ENCODE data around the gene COMTD1. TPM values are rescaled to one million over a fixed set of nuclear protein-coding genes. Genes with fewer than 3 reads are reported as not detected.

The COMTD1 gene
- total RNA-seq, 2 experiments from 2014 or later: 39.8 to 43.2 TPM

DNA sequence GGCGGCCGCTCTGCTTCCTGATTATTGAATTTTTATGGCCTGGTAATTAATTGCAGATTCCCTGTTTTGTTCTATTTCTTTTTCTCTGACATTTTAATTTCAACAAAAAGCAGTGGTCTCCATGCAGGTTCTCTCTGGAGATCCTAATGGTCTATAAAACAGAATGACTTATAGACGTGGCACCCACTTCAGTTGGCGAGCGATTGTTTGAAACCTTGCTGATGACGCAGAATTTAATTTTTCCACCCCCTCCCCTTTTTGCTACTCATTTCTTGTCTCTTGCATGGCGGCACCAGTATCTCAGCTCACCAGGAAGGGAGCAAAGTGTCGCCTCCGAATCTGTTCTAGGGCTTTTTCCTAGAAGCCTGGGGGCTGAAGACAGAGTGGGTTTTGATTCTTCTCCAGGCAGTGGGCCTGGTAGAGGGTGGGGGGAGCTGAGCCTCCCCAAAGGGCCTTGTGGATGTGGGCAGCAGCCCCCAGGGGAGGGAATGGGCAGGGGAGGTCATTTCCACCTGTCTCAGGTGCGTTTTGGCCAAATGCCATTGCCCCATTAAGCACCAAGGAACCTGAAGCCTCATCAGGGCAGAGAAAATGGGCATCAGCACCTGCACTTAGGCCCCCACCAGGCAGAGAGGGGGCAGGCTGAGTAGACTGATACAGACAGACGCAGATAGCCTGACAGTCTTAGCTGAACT, 3.5 kb upstream of the COMTD1 start:
- Mint-ChIP-seq H3K9me3 (ENCODE audit: low read depth) (no peaks in the 10 kb centered on the region), H3K27ac (no peak overlapping the region), H3K4me1 (peaks cover 8% of the 10 kb centered on the region), H3K36me3 (no peaks in the 10 kb centered on the region), H3K4me3 (no peak overlapping the region), H3K27me3 (no peaks in the 10 kb centered on the region)
- CTCF ChIA-PET: no interaction called here
- ATAC-seq: no peak
- no peak for DNase-seq

DNA sequence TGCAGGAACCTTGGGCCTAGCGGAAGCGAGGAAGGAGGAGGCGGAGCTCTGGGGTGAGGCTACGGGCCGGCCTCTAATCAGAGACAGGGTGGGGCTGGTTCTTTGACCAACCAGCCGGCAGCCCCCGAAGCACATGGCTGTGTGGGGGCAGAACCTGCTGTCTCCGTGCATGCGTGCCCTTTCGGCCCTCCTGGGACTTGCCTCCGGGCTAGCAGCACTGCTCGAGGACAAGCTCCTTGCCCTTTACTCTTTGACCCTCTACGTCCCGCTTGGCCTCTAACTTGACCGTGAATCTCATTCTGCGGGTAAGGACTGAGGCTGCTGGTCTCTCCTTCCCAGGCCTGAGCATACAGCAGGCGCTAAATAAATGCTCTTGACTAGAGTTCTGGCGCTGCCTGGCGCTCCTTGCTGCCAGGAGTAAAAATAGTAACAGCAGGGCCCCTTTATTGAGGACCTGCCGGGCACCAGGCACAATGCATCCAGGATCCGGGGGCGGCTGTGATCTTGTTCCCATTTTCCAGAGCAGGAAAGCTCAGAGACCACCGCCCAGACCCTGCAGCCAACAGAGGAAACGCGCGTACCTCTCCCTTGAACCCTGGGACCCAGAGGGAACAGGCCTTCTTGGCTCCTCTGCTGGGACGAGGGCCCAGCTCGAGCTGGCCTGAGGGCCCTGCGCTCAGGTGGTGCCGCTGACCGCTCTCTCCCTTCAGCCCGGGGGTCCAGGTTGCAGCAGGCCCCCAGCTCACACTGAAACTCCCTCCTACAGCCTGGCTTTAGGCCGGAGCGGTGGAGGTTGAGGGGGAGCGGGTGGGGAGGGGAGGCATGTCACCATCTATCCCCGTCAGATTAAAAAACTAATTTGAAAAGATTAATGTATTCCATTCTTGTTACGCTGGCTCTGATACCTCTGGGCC, 2.7 kb upstream of the COMTD1 start:
- Mint-ChIP-seq H3K4me1 (peaks cover 12% of the 10 kb centered on the region), H3K36me3 (no peaks in the 10 kb centered on the region), H3K27me3 (no peaks in the 10 kb centered on the region), H3K27ac (no peak overlapping the region), H3K9me3 (ENCODE audit: low read depth) (no peaks in the 10 kb centered on the region), H3K4me3 (no peak overlapping the region)
- ATAC-seq (no peak), DNase-seq (no peak)
- CTCF ChIA-PET: interaction anchor here (0.9 to 5.5 kb wide), 5 partner anchors 27 to 218 kb away, joined by 3 to 126 read pairs (median 4); a partner anchor contains a TSS

DNA sequence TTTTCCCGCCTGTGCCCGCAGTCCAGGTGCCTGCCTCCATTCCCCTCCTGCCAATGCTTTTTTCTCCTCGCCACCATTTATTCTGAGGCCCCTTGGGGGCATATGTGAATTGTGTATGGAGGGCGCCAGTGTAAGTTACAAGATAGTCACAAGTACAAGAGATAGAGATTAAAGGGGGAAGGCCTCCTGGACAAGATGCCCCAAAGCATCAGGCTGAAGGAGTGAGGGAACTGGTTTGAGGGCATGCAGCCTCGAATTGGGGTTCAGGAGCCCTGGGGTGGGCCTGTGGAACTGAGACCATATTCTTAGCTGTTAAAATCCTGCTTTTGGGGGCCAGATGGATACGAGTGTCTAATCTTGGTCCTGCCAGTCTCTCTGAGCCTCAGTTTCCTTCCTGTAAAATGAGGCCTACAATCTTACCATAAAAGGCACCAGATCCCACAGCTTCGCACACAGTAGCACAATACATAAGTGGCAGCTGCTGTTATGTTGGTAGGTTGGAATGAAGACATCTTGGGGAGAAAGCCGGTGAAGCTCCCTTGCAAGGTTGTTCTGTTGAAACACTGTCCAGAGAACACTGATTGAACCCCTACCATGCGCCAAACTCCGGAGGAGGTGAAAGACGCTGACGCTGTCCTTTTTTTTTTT, 545 bp upstream of the COMTD1 start:
- H3K27ac Mint-ChIP-seq: peak overlapping the region; percentile 90
- peaks cover 22% of the 10 kb centered on the region for H3K4me1 Mint-ChIP-seq
- H3K27me3 Mint-ChIP-seq: no peaks in the 10 kb centered on the region
- no peaks in the 10 kb centered on the region for H3K9me3 Mint-ChIP-seq (ENCODE audit: low read depth)
- ATAC-seq (no peak), DNase-seq (no peak)
- CTCF ChIA-PET: interaction anchor here (0.6 to 5.5 kb wide), 29 partner anchors 11 to 992 kb away, joined by 3 to 126 read pairs (median 5); partner anchors contain the start of genes KAT6B, SAMD8 and VDAC2
- peaks cover 17% of the 10 kb centered on the region for H3K36me3 Mint-ChIP-seq
- peak overlapping the region; percentile 81 for H3K4me3 Mint-ChIP-seq

DNA sequence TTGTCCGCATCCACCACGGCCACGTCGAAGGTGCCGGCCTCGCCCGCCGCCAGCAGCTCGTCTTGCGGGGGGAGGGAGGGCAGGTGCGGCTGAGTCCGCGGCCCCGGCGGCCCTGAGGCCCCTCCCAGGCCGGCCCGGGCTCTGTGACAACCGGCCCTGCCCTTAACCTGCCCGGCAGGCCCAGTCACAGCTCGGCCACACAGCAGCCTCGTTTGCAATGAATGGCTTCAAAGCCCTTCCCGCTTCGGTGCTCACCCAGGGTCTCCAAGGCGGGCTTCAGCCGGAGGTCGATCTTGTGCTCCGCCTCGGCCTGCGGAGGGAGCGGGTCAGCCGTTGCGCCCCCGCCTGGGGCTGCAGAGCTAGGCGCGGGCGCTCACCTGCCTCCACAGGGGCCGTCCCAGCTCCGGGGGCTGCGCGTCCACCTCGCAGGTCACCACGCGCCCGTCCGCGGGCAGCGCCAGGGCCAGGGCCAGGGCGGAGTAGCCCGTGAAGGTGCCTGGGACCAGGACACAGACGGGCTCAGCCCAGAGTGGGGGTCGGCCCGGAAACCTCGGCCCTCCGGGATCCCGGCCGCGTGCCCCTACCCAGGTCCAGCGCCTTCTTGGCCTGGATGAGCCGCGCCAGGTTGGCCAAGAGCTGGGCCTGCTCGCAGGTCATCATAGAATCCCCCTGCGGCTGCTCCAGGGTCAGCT, 928 bp downstream of the COMTD1 start:
- no peaks in the 10 kb centered on the region for H3K27me3 Mint-ChIP-seq
- H3K27ac Mint-ChIP-seq: peak overlapping the region; percentile 92
- H3K4me1 Mint-ChIP-seq: peaks cover 28% of the 10 kb centered on the region
- peaks cover 25% of the 10 kb centered on the region for H3K36me3 Mint-ChIP-seq
- H3K4me3 Mint-ChIP-seq: peak overlapping the region; percentile 81
- DNase-seq (no peak), ATAC-seq (peak; percentile 15)
- CTCF ChIA-PET: interaction anchor here (0.8 to 5.5 kb wide), 20 partner anchors 11 to 991 kb away, joined by 3 to 126 read pairs (median 8); partner anchors contain the start of genes KAT6B, SAMD8 and VDAC2
- H3K9me3 Mint-ChIP-seq (ENCODE audit: low read depth): no peaks in the 10 kb centered on the region

DNA sequence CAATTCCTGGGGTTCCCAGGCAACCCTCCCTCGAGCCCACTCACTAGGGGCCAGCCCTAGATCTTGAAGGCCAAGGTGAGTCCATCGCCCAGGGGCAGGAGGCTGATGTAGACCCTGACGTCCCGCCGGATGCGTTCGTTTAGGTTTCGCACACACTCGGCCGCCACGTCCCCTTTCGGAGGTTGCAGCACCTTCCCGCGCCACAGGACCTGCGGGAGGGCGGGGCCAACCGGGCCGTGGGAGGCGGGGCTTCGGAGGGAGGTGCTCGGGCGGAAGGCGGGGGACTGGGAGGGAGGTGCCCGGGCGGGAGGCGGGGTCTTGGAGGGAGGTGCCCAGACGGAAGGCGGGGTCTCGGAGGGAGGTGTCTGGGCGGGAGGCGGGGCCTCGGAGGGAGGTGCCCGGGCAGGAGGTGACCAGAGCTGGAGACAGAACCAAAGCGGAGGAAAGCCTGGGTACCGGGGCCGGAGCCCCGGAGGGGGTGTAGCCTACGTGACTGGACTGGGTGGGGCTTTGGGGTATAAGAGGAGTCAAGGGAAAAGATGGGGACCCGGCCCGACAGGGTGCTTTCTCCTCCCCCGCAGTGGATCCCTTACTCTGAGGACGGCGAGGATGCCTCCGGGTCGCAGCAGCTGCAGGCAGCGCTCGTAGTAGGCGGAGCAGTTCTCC, 1.6 kb downstream of the COMTD1 start:
- Mint-ChIP-seq H3K4me3 (peak overlapping the region; percentile 81), H3K36me3 (peaks cover 29% of the 10 kb centered on the region), H3K27ac (peak overlapping the region; percentile 92), H3K9me3 (ENCODE audit: low read depth) (no peaks in the 10 kb centered on the region), H3K27me3 (no peaks in the 10 kb centered on the region), H3K4me1 (peaks cover 28% of the 10 kb centered on the region)
- ATAC-seq (peak; percentile 80), DNase-seq (peak; percentile 99)
- CTCF ChIA-PET: interaction anchor here (0.8 to 5.5 kb wide), 12 partner anchors 10 to 990 kb away, joined by 3 to 126 read pairs (median 14); partner anchors contain the start of genes SAMD8 and VDAC2

DNA sequence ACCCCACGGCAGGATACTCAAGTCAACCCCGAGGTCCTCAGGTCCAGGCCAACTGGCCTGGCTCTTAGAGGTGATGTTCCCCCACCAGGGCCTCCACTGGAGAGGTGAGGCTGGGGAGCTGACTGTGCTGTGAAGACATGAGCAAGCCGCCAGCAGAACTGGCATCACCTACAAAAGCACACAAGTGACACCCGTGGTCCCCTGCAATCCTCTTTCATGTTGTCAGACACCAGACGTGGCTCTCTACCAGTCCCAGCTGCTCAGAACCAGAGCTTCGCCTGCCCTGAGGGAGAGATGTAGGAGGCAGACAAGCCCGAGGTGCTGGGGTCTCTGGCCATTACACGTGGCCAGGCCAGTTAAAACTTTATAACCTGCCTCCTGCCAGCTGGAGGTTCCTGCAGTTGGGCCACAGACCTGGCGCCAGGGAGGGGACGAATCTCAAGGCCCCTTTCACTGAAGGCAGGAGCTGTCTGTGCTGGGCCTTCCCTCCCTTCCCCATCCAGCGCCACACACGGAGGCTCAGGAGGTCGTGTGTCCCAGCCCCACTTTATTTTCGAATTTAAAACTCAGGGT, 2.2 kb downstream of the COMTD1 start:
- ATAC-seq (no peak), DNase-seq (peak; percentile 46)
- Mint-ChIP-seq H3K36me3 (peaks cover 34% of the 10 kb centered on the region), H3K4me1 (peaks cover 31% of the 10 kb centered on the region), H3K4me3 (peak overlapping the region; percentile 81), H3K27ac (peak overlapping the region; percentile 92), H3K27me3 (no peaks in the 10 kb centered on the region), H3K9me3 (ENCODE audit: low read depth) (no peaks in the 10 kb centered on the region)
- CTCF ChIA-PET: interaction anchor here (2.8 to 5.5 kb wide), 6 partner anchors 10 to 989 kb away, joined by 12 to 126 read pairs (median 38); partner anchors contain the start of genes SAMD8 and VDAC2

DNA sequence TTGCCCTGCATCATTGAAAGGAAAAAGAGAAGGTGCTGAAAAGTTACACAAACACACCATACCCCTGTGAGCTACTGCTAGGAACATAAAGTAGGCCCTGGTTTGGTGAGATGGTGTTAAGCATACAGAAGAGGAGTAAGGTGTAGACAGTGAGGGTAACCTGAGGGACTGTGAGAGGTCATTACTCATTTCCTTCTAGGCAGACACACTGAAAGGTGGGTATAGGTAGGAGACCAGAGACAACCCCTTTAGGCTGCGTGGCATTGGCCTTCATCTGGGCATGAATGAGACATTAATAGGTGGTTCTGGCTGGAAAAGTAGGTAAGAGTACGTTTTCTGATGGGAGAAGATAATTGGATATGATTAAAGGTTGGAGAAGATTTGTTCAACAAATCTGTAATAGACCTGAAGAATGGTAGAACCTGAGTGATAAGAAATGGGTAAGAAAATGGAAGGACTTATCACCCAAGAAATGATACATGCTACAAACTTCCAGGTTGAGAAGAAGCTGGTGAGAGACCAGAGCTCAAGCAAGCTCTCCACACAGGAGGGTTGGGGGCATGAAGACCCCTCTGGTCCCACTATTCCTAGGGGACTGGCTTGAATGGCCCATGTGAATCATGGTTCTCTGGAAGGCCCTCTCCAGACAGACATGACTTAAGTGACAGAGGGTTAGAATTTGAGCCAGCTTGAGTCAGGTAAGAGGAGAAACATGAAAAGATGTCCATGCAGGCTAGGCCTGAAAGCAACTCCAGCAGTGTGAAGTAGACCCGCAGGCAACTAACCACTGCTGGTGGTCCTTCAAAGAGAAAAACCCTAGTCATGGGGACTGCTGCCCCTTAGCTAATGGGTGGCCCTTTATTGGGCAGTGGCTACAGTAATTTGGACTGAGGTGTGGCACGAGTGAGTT, 3.8 kb downstream of the COMTD1 start:
- Mint-ChIP-seq H3K4me3 (no peak overlapping the region), H3K36me3 (peaks cover 38% of the 10 kb centered on the region), H3K4me1 (peaks cover 36% of the 10 kb centered on the region), H3K9me3 (ENCODE audit: low read depth) (no peaks in the 10 kb centered on the region), H3K27ac (peak overlapping the region; percentile 90), H3K27me3 (no peaks in the 10 kb centered on the region)
- ATAC-seq (no peak), DNase-seq (no peak)
- CTCF ChIA-PET: interaction anchor here (1.0 to 5.2 kb wide), 13 partner anchors 9 to 122 kb away, joined by 3 to 70 read pairs (median 5); partner anchors contain the start of gene VDAC2

DNA sequence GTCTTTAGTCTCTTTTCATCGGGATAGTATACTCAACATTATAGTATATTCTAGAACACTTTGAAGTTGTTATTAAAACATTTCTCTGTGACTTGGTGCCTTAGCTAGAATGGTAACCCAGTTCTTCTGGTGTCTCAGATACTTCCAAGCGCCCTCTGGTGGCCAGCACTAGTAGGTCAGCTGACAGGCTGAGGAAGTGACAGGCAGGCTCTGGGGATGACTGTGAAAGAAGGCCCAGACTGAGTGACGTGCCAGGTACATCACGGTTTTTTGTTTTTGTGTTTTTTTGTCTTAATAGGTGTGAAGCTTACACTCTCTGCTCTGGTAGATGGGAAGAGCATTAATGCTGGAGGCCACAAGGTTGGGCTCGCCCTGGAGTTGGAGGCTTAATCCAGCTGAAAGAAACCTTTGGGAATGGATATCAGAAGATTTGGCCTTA, 5.1 kb downstream of the COMTD1 start:
- Mint-ChIP-seq H3K27me3 (no peaks in the 10 kb centered on the region), H3K36me3 (peaks cover 45% of the 10 kb centered on the region), H3K4me1 (peaks cover 33% of the 10 kb centered on the region), H3K27ac (peak overlapping the region; percentile 90), H3K9me3 (ENCODE audit: low read depth) (no peaks in the 10 kb centered on the region), H3K4me3 (no peak overlapping the region)
- peak; percentile 97 for DNase-seq
- ATAC-seq: peak; percentile 33
- CTCF ChIA-PET: interaction anchor here (0.6 to 5.2 kb wide), 20 partner anchors 11 to 210 kb away, joined by 3 to 54 read pairs (median 4); partner anchors contain the start of genes SAMD8 and VDAC2

DNA sequence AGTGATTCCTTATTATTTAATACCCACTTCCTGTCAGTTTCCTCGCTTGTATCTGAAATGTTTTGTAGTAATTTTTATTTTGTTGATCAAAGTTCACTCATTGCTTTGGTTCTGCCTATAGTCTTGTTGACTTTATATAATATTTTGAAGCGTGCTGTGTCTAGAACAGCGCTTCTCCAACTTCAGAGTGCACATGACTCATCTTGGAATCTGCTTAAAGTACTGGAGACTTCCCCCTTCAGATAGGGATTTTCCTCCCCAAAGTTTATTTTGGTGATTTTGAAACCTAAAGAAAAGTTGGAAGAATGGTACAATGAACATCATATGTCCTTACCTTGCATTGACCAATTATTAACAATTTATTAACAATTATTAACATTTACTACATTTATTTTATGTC, 5.8 kb downstream of the COMTD1 start:
- peak overlapping the region; percentile 75 for H3K27ac Mint-ChIP-seq
- CTCF ChIA-PET: interaction anchor here (0.7 to 5.2 kb wide), 16 partner anchors 13 to 210 kb away, joined by 3 to 54 read pairs (median 5); partner anchors contain the start of genes SAMD8 and VDAC2
- no peaks in the 10 kb centered on the region for H3K9me3 Mint-ChIP-seq (ENCODE audit: low read depth)
- H3K4me3 Mint-ChIP-seq: no peak overlapping the region
- H3K36me3 Mint-ChIP-seq: peaks cover 49% of the 10 kb centered on the region
- ATAC-seq (no peak), DNase-seq (no peak)
- no peaks in the 10 kb centered on the region for H3K27me3 Mint-ChIP-seq
- peaks cover 39% of the 10 kb centered on the region for H3K4me1 Mint-ChIP-seq

DNA sequence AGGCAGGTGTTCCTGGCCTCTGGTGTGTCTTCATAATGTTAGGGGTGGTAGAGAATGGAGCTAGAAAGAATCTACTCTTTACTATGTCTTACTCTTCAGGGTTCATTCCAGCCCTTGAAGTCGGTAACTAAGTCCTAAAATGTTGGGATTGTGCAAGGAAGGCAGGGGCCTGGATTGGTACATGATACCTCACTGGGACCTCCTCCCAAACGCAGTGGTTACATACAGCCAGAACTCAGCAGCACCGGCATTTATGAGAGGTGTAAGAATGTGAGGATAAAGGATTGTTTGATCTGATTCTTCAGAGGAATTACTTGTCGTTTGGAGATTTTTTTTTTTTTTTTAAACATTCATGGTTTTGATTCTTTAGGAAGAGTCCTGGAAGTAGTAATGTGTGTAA, 6.9 kb downstream of the COMTD1 start:
- Mint-ChIP-seq H3K27ac (peak overlapping the region; percentile 75), H3K4me3 (no peak overlapping the region), H3K27me3 (no peaks in the 10 kb centered on the region), H3K36me3 (peaks cover 53% of the 10 kb centered on the region), H3K4me1 (peaks cover 50% of the 10 kb centered on the region), H3K9me3 (ENCODE audit: low read depth) (no peaks in the 10 kb centered on the region)
- no peak for ATAC-seq
- DNase-seq: no peak
- CTCF ChIA-PET: interaction anchor here (3.6 to 5.2 kb wide), 2 partner anchors 18 to 42 kb away, joined by 28 to 54 read pairs; partner anchors contain the start of gene VDAC2

DNA sequence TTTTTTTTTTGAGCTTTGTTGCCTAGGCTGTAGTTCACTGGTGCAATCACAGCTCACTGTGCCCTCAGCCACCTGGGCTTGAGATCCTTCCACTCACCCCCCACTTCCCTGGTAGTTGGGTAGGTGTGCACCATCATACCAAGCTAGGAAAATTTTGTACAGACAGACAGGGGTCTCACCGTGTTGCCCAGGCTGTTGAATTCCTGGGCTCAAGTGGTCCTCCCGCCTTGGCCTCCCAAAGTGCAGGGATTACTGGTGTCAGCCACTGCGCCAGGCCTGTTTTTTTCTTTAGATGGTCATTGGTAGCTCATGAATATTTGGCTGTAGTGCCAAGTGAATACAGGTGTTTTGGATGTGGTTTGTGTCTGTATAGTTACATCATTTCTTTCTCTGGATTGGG, 7.5 kb downstream of the COMTD1 start:
- DNase-seq (no peak), ATAC-seq (no peak)
- no peaks in the 10 kb centered on the region for H3K9me3 Mint-ChIP-seq (ENCODE audit: low read depth)
- peak overlapping the region; percentile 75 for H3K27ac Mint-ChIP-seq
- peaks cover 50% of the 10 kb centered on the region for H3K4me1 Mint-ChIP-seq
- H3K27me3 Mint-ChIP-seq: no peaks in the 10 kb centered on the region
- H3K36me3 Mint-ChIP-seq: peaks cover 57% of the 10 kb centered on the region
- no peak overlapping the region for H3K4me3 Mint-ChIP-seq
- CTCF ChIA-PET: interaction anchor here (0.6 to 5.2 kb wide), 3 partner anchors 10 to 41 kb away, joined by 3 to 54 read pairs (median 28); partner anchors contain the start of gene VDAC2
